Fibroblast of lung (primary cell): ENCODE measurements around the gene CTSG.

Experiments used
- EZH2 ChIP-seq: IDR thresholded peaks from 2 replicates; pipeline ENCODE4 v1.5.1; 2012; ENCODE audit warnings: low read length, control low read depth, mild to moderate bottlenecking; ENCODE audit errors: missing control alignments
- TF ChIP-seq, protein P1 (sequence below), 2 donors: IDR thresholded peaks in 1 of 2; conservative IDR thresholded peaks in 1 of 2; 1 replicate in 1 of 2; 2 replicates in 1 of 2; pipeline ENCODE4 v1.5.1; 2011 to 2012; ENCODE audit warnings: low read length in 2 of 2, control low read depth in 1 of 2, inconsistent platforms in 1 of 2, low read depth in 1 of 2, mild to moderate bottlenecking in 1 of 2

DNA sequence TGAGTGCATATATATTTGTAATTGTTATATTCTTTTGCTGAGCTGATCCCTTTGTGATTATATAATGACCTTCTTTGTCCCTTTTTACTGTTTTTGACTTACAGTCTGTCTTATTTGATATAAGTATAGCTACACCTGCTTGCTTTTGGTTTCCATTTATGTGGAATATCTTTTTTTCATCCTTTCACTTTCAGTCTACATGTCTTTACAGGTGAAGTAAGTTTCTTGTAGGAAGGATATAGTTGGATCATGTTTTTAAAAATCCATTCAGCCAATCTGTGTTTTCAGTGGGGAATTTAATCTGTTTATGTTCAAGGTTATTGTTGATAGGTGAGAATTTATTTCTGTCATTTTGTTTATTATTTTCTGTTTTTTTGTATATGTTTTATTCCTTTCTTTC is 21.4 kb upstream of the CTSG start:
- TF ChIP-seq, protein P1, sequence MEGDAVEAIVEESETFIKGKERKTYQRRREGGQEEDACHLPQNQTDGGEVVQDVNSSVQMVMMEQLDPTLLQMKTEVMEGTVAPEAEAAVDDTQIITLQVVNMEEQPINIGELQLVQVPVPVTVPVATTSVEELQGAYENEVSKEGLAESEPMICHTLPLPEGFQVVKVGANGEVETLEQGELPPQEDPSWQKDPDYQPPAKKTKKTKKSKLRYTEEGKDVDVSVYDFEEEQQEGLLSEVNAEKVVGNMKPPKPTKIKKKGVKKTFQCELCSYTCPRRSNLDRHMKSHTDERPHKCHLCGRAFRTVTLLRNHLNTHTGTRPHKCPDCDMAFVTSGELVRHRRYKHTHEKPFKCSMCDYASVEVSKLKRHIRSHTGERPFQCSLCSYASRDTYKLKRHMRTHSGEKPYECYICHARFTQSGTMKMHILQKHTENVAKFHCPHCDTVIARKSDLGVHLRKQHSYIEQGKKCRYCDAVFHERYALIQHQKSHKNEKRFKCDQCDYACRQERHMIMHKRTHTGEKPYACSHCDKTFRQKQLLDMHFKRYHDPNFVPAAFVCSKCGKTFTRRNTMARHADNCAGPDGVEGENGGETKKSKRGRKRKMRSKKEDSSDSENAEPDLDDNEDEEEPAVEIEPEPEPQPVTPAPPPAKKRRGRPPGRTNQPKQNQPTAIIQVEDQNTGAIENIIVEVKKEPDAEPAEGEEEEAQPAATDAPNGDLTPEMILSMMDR (conservative IDR thresholded peaks at IDR 0.05 in 1 of 2, IDR thresholded peaks at IDR 0.05 in 1 of 2; ENCODE audit: low read depth in 1 of 2, low read length in 2 of 2), result no peak
- TF ChIP-seq EZH2, result no peak
